Measurements from ENCODE around the gene OPCML.

DNA sequence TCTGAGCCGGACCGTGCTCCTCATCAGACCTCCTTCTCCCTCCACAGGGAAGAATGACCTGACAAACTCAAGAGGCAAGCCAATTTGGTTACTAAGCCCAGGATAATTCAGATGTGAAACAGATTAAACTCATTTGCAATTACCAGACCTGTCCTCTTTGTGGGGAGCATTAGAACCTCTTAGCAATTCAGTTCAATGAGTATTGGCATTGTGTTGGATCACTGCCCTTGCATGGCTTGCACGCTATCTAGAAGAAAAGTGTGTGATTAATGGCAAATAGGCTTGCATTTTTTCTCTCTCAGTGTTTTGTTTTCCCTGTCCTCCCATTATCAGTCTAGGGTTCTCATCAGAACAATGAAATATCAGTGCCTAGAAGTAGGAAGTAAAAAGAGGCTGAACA, 365.6 kb downstream of the OPCML start:
- TF ChIP-seq CBFB (CRISPR knock-in tag; IDR thresholded peaks at IDR 0.05), result no peak
- no peak for TF ChIP-seq ZNF550 (CRISPR knock-in tag; IDR thresholded peaks at IDR 0.05; ENCODE audit: borderline replicate concordance)

All from HepG2 (cell line).